ENCODE data around the gene BICRAL.
"Not testable (repeated sequence)": the region's sequence is repeated elsewhere in the genome, so short reads cannot be mapped to it uniquely, and the experiment has no call there.

Gene BICRAL

GRCh38 chr6:42781796-42782688 lies at the start of gene BICRAL:
TSS of gene BICRAL (plus strand) at chr6:42782052. CDS start at chr6:42822023, 39,971 bp downstream.
- DNase-seq: peak; percentile 43 to 78 (median 53)

GRCh38 chr6:42733867-42734481 lies 47.9 kb upstream of the BICRAL start:
- not testable (repeated sequence) for DNase-seq

- DNase-seq: no peak
These were observed 45.9 kb upstream of the BICRAL start for GRCh38 chr6:42735976-42736375.

GRCh38 chr6:42740725-42741124 lies 41.1 kb upstream of the BICRAL start:
- DNase-seq: no peak

GRCh38 chr6:42742116-42742894 lies 39.5 kb upstream of the BICRAL start:
- DNase-seq: no peak

GRCh38 chr6:42744351-42744893 lies 37.4 kb upstream of the BICRAL start:
- DNase-seq: no peak

- DNase-seq: no peak
These were observed 36.7 kb upstream of the BICRAL start for GRCh38 chr6:42745083-42745639.

- peak; percentile 76 to 93 (median 84) for DNase-seq
These were observed 36.0 kb upstream of the BICRAL start, which contains the start of gene TBCC for GRCh38 chr6:42745640-42746462. TSS of gene TBCC (minus strand) at chr6:42746103. CDS start at chr6:42746073, 30 bp downstream.

- peak; percentile 29 to 76 (median 52) for DNase-seq
These were observed 35.1 kb upstream of the BICRAL start for GRCh38 chr6:42746463-42747391.

- no peak for DNase-seq
These were observed 33.5 kb upstream of the BICRAL start for GRCh38 chr6:42748203-42748898.

- no peak for DNase-seq
These were observed 30.8 kb upstream of the BICRAL start for GRCh38 chr6:42751055-42751454.

GRCh38 chr6:42754759-42755158 lies 27.1 kb upstream of the BICRAL start:
- DNase-seq: no peak

GRCh38 chr6:42756722-42757121 lies 25.1 kb upstream of the BICRAL start:
- DNase-seq: no peak

- DNase-seq: no peak
These were observed 23.0 kb upstream of the BICRAL start for GRCh38 chr6:42758756-42759430.

GRCh38 chr6:42761287-42762067 lies 20.4 kb upstream of the BICRAL start:
- DNase-seq: no peak

- DNase-seq: no peak
These were observed 19.4 kb upstream of the BICRAL start for GRCh38 chr6:42762426-42762859.

GRCh38 chr6:42762950-42763349 lies 18.9 kb upstream of the BICRAL start:
- no peak for DNase-seq

GRCh38 chr6:42764911-42765648 lies 16.8 kb upstream of the BICRAL start:
- no peak for DNase-seq

Measured in activated naive CD4-positive, alpha-beta T cell (primary cell).